Bronchial epithelial cell (primary cell): ENCODE results near the gene EEF2K. TPM values are rescaled to one million over a fixed set of nuclear protein-coding genes. Genes with fewer than 3 reads are reported as not detected.
"Not testable (repeated sequence)": the region's sequence is repeated elsewhere in the genome, so short reads cannot be mapped to it uniquely, and the experiment has no call there.

Experiments
- DNase-seq: peaks from one replicate; pipeline ENCODE4 v3.0.0-alpha.2; 2010; ENCODE audit warnings: low read depth
- FAIRE-seq: peaks from 2 replicates; lab custom pipeline; 2011; peaks lifted over from hg19 to GRCh38; lab: Jason Lieb, UNC
- H3K27me3 ChIP-seq: 2 replicates; pipeline ENCODE4 v1.5.1; 2011; ENCODE audit warnings: low read length; ENCODE audit not compliant: control insufficient read depth, insufficient read depth
- H3K36me3 ChIP-seq: 2 replicates; pipeline ENCODE4 v1.5.1; 2011; ENCODE audit warnings: low read length; ENCODE audit not compliant: control insufficient read depth, insufficient read depth
- H3K4me3 ChIP-seq: 2 replicates; pipeline ENCODE4 v1.5.1; 2011; ENCODE audit warnings: mild to moderate bottlenecking, low read depth, low read length, control low read depth
- total RNA-seq: library from RNA; depleted of rRNA; stranded (reverse); fragments of >200 nt; gene quantifications from 2 replicates; pipeline ENCODE4 v1.2.1, GENCODE V29; 2014
- TF ChIP-seq, protein P1 (sequence below): IDR thresholded peaks from 2 replicates; pipeline ENCODE4 v1.5.1; 2011; ENCODE audit warnings: mild to moderate bottlenecking, moderate library complexity, low read length, control low read depth, inconsistent platforms; ENCODE audit not compliant: insufficient read depth, severe bottlenecking

The EEF2K gene
- total RNA-seq, 1 donor from 2014 or later, result 6.3 TPM

DNA sequence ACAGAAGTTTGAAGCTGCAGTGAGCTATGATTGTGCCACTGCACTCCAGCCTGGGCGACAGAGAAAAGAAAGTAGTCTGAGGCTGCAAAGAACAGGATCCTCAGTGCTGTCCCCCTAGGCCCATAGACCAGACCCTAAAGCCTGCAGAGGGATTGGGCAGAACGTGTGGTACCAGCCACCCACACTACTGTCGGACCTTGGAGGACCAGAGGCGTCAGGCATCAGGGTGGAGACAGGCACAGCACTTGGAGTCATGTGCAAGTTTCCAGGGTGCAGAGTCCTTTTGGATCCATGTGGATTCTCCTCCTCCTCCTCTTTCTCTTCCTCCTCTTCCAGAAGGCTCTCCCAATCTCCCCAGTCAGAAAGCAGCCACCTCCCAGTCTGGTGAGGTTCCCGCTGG, 41.6 kb upstream of the EEF2K start:
- TF ChIP-seq, protein P1, sequence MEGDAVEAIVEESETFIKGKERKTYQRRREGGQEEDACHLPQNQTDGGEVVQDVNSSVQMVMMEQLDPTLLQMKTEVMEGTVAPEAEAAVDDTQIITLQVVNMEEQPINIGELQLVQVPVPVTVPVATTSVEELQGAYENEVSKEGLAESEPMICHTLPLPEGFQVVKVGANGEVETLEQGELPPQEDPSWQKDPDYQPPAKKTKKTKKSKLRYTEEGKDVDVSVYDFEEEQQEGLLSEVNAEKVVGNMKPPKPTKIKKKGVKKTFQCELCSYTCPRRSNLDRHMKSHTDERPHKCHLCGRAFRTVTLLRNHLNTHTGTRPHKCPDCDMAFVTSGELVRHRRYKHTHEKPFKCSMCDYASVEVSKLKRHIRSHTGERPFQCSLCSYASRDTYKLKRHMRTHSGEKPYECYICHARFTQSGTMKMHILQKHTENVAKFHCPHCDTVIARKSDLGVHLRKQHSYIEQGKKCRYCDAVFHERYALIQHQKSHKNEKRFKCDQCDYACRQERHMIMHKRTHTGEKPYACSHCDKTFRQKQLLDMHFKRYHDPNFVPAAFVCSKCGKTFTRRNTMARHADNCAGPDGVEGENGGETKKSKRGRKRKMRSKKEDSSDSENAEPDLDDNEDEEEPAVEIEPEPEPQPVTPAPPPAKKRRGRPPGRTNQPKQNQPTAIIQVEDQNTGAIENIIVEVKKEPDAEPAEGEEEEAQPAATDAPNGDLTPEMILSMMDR, result no peak
- Histone ChIP-seq H3K27me3 (peaks cover 4% of the 10 kb centered on the region), H3K36me3 (no peaks in the 10 kb centered on the region), H3K4me3 (no peak overlapping the region)
- FAIRE-seq, result no peak
- DNase-seq, result no peak

DNA sequence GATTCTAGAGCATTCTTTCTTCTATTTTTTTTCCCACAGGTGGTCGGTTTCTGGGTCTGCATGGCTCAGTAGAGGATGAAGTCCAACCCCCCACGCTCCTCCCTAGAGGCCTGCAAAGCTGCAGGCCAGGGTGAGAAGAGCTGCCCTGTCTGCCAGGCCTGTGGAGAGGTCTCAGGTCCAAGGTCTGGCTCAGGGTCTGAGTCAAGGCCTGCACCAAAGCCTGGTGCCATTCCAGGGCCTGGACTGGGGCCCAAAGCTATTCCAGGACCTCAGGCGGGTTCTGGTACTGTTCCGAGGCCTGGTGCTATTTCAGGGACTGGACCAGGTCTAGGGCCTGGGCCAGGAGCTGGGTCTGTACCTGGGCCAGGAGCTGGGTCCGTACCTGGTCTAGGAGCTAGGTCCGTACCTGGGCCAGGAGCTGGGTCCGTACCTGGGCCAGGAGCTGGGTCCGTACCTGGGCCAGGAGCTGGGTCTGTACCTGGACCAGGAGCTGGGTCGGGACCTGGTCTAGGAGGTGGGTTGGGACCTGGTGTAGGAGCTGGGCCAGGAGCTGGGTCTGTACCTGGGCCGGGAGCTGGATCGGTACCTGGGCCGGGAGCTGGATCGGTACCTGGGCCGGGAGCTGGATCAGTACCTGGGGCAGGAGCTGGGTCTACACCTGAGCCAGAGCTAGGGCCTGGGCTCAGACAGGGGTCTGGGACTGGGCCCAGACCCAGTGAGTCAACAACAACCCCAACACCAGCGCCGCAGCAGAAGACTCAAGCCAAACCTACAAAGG, 40.4 kb upstream of the EEF2K start:
- Histone ChIP-seq H3K4me3 (no peak overlapping the region), H3K36me3 (no peaks in the 10 kb centered on the region), H3K27me3 (no peaks in the 10 kb centered on the region)
- no peak for DNase-seq
- no peak for FAIRE-seq
- TF ChIP-seq, protein P1, result no peak

DNA sequence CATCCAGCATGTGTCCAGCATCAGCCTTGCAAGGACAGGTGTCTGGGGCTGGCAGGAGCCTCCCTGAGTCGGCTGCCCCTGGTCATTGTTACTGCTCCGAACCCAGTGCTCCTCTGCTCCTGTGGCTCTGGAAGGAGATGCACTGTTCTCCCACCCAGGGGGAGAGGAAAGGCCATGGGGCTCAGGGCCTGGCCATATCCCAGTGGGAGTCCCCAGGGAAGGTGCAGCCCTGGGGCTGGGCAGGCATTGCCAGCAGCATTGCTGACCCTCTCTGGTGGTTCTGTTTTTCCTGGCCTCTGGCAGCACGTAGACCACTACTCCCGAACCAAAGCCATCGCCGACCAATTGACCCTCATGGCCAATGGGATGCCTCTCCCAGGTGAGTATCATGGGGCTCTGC, 34.1 kb upstream of the EEF2K start:
- DNase-seq, result no peak
- no peak overlapping the region for H3K4me3 ChIP-seq
- TF ChIP-seq, protein P1, result no peak
- H3K27me3 ChIP-seq, result no peaks in the 10 kb centered on the region
- H3K36me3 ChIP-seq, result no peaks in the 10 kb centered on the region
- FAIRE-seq, result no peak

DNA sequence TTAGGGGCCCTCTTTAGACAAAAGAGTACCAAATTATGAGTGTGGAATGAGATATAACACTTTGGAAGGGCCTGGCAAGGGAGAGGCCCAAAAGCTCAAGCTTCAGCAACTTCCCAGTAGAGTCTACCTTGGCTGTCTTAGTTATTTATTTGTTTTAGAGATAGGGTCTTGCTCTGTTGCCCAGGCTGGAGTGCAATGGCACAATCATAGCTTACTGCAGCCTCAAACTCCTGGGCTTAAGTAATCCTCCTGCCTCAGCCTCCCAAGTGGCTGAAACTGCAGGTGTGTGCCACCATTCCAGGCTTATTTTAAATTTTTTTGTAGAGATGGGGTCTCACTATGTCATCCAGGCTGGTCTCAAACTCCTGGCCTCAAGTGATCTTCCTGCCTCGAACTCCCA, 33.4 kb upstream of the EEF2K start:
- H3K4me3 ChIP-seq, FAIRE-seq, H3K27me3 ChIP-seq, DNase-seq, H3K36me3 ChIP-seq: not testable (repeated sequence)

DNA sequence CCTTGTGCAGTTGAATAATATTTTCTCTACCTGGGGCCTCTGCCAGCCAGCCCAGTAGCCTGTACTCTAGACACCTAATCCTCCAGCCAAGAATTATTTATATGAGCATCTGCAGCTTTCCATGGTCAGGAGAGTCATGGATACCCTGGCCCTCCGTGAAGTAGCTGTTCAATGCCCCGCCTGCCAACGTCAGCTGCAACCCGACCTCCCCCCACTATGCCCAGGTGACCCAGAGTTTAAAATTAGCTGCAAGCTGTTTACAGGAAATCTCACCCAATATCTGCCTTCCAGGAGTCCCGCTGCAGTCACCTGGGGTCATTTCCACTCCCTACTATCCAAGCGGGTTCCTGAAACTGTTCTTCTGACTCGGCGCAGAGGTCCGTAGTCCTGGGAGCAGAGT, 31.4 kb upstream of the EEF2K start:
- FAIRE-seq (no peak), DNase-seq (no peak)
- Histone ChIP-seq H3K27me3 (no peaks in the 10 kb centered on the region), H3K36me3 (no peaks in the 10 kb centered on the region), H3K4me3 (no peak overlapping the region)
- TF ChIP-seq, protein P1, result no peak

DNA sequence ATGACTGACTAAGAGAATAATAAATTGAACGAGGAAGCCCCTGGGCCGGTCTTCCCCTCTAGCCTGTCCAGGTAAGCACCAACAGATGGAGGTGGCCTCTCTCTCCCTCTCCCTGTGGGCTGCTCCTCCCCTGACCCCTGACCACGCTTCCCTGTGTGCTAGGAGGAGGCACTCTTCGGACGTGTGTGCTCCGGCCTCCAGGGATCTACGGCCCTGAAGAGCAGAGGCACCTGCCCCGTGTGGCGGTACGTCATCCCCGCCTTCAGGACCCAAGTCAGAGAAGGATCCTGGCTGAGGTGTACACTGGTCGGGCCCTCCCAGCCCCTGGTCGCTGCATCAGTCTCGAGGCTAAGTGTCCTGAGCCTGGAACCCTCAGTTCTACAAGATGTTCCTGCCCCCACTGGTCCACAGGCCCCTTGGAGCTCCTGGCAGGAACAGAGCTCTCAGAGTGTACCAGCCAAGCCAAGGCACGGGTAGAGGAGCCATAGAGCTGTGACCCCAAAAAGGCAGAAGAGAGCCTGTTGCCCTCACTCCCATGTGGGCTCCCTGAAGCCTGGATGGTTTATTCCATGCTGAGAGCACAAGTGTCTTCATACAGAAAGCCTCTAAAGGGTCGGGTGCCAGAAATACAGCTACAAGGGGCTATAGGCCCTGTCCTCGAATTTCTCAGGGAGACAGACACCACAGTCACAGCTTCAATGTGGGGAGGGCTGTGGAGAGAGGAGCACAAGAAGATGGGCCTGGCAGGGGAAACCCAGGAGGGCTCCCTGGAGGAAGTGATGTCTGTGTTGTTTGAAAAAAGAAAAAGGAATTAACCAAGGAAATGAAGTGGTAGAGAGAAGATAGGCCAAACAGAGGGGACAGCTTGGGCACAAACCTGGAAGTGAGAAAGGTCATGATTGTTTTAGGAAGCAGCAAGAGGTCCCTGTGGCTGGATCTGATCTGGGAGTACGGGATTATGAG, 27.8 kb upstream of the EEF2K start:
- TF ChIP-seq, protein P1, result no peak
- DNase-seq, result no peak

More for the DNA sequence above, 27.8 kb upstream of the EEF2K start:
- no peak overlapping the region for H3K4me3 ChIP-seq
- H3K36me3 ChIP-seq, result no peaks in the 10 kb centered on the region
- no peak for FAIRE-seq
- H3K27me3 ChIP-seq, result peaks cover 2% of the 10 kb centered on the region
